Breast epithelium (tissue), 4 donors: ENCODE measurements around the gene EMX2. TPM values are rescaled to one million over a fixed set of nuclear protein-coding genes. Genes with fewer than 3 reads are reported as not detected.

Experiments used
- DNase-seq, 2 donors: peaks; one replicate each; pipeline ENCODE4 v3.0.0-alpha.2; 2019; ENCODE audit warnings: low spot score in 2 of 2
- H3K27ac ChIP-seq, 2 donors: fragments of 200-600 bp; sonication (generic) in 1 of 2; one replicate each; pipeline ENCODE4 v1.5.1; 2016 to 2019; ENCODE audit warnings: mild to moderate bottlenecking in 1 of 2
- H3K27me3 ChIP-seq, 2 donors: fragments of 200-600 bp; sonication (generic) in 1 of 2; one replicate each; pipeline versions ENCODE4 v1.5.1 to v1.6.0; 2017 to 2019; ENCODE audit warnings: control low read depth in 1 of 2, mild to moderate bottlenecking in 1 of 2
- H3K36me3 ChIP-seq: fragments of 200-600 bp; one replicate; pipeline ENCODE4 v1.5.1; 2019
- H3K4me1 ChIP-seq, 2 donors: fragments of 200-600 bp; sonication (generic); one replicate each; pipeline ENCODE4 v1.5.1; 2016 to 2019; ENCODE audit warnings: control low read depth in 1 of 2
- H3K4me3 ChIP-seq, 3 donors: fragments of 200-600 bp; sonication (generic); 1 replicate in 2 of 3; 2 replicates in 1 of 3; pipeline ENCODE4 v1.5.1; 2016 to 2019; ENCODE audit warnings: mild to moderate bottlenecking in 3 of 3, moderate library complexity in 2 of 3
- H3K9me3 ChIP-seq, 2 donors: fragments of 200-600 bp; sonication (generic) in 1 of 2; one replicate each; pipeline ENCODE4 v1.5.1; 2016 to 2019; ENCODE audit warnings: control low read depth in 1 of 2
- POLR2A ChIP-seq: fragments of 450-650 bp; IDR thresholded peaks from one replicate; pipeline ENCODE4 v1.6.1; 2016; ENCODE audit warnings: antibody characterized with exemption, mild to moderate bottlenecking, moderate library complexity
- POLR2AphosphoS5 ChIP-seq, 3 donors: sonication (generic); formaldehyde crosslinking; IDR thresholded peaks; one replicate each; pipeline ENCODE4 v1.6.1; 2017; ENCODE audit warnings: antibody characterized with exemption in 3 of 3
- intact Hi-C: fragments of 100-400 bp; cut with DNase I; formaldehyde crosslinking; loops from one replicate; pipeline ENCODE4 v1.15.1; 2023; ENCODE audit warnings: low total_unique reads
- total RNA-seq, 3 donors: library from RNA; depleted of rRNA; stranded (reverse); fragments of >200 nt; gene quantifications; one replicate each; pipeline ENCODE4 v1.1.0, GENCODE V29; 2016
- TF ChIP-seq, protein P1 (sequence below), 3 donors: fragments of 450-650 bp; IDR thresholded peaks; one replicate each; pipeline ENCODE4 v1.5.1; 2016 to 2017; ENCODE audit warnings: antibody characterized with exemption in 3 of 3, mild to moderate bottlenecking in 3 of 3, moderate library complexity in 3 of 3

EMX2 gene
- total RNA-seq, 3 donors from 2014 or later: 0.29 to 7.8 (median 0.98) TPM

DNA sequence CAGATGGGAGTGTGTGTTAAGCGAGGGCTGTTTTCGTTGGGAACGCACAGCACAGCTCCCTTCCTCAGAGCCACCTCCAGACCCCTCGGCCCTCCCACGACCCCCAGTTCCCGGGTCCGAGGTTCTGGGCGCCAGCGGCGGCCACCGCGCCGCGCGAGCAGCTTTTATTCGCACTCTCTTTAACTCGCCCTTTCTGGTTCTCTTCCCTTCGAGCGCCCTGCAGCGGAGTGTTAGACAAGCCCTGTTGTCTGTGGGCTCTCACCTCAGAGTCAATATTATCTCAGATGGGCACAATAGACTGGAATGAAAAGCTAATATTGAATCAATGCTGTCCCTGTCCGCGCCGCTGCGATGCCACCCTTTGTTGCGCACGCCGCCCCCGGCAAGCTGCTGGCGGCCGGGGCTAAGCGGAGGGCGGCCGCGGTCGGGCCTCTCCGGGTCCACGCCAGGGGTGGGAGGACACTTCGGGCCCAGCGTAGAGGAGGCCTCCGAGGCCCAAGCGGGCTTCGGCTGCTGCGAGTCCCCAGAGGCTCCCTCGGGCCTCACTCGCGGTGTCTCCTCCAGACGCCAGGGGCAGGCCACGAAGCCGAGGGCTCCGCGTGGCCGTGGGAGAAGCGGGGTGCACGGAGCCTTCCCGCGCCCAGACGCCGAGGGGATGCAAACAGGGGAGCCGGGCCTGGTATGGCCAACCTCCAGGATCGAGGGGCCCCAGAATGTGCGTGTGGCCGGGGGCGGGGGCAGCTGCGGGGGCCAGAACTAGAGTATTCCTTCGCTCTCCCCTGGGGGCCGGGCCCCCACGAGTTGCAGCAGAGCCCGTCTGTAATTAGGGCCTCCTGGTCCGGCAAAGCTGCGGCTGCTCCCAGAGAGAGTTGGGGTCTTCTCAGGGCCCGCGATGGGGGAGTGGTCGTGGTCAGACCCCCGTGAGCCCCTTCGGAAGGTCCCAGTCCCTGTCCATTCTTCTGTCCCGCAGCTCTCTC is 7.9 kb upstream of the EMX2 start:
- no peak for TF ChIP-seq POLR2A
- TF ChIP-seq POLR2AphosphoS5 (IDR thresholded peaks at IDR 0.05): no peak
- TF ChIP-seq, protein P1, sequence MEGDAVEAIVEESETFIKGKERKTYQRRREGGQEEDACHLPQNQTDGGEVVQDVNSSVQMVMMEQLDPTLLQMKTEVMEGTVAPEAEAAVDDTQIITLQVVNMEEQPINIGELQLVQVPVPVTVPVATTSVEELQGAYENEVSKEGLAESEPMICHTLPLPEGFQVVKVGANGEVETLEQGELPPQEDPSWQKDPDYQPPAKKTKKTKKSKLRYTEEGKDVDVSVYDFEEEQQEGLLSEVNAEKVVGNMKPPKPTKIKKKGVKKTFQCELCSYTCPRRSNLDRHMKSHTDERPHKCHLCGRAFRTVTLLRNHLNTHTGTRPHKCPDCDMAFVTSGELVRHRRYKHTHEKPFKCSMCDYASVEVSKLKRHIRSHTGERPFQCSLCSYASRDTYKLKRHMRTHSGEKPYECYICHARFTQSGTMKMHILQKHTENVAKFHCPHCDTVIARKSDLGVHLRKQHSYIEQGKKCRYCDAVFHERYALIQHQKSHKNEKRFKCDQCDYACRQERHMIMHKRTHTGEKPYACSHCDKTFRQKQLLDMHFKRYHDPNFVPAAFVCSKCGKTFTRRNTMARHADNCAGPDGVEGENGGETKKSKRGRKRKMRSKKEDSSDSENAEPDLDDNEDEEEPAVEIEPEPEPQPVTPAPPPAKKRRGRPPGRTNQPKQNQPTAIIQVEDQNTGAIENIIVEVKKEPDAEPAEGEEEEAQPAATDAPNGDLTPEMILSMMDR (IDR thresholded peaks at IDR 0.05): no peak
- Histone ChIP-seq H3K4me3 (peak overlapping the region; percentile 40 to 71 (median 42)), H3K4me1 (peaks cover 4 to 15% of the 10 kb centered on the region in 2 donors), H3K27ac (no peak overlapping the region), H3K9me3 (no peaks in the 10 kb centered on the region), H3K36me3 (no peaks in the 10 kb centered on the region), H3K27me3 (peaks cover 4 to 96% of the 10 kb centered on the region in 2 donors)
- intact Hi-C loops: loop anchor here (5.0 kb wide), 1 partner anchor 1293 kb away; no protein-coding TSS in a partner anchor
- DNase-seq: no peak

DNA sequence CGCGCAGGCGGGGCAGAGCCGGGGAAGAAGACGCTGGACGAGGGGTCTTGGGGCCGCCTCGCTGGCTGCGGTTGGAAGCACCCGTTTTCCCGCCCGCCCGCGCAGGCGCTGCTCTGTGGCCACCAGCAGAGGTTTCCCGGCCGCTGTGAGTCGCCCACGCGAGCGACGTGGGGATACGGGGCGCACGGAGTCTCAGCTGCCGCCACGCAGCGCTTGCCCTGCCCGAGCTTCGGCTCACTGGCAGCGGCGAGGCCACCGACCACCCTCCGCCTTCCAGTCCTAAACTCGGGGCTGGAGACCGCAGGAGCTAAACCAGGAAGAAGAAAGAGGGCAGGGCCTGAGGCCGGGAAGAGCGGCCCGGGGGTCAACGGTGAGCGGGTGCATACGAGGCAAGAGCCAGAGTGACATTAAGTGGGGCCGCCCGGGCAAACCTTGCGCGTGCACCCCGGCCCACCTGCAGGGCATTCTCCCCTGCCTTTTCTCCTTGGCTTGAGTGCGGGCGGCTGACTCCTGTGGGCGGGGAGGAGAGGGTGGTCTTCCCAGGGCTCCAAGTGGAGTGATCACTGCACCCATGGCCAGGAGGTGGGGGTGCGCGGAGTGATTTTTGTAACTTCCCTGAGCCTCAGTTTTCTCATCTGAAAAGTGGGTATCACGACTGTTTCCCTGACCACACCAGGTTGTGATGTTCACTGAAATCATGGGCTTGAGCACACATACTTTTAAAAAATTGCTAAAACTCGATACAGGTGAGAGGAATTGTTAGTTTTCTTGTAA is 7.1 kb upstream of the EMX2 start:
- no peak for DNase-seq
- intact Hi-C loops: loop anchor here (5.0 kb wide), 1 partner anchor 1292 kb away; no protein-coding TSS in a partner anchor

DNA sequence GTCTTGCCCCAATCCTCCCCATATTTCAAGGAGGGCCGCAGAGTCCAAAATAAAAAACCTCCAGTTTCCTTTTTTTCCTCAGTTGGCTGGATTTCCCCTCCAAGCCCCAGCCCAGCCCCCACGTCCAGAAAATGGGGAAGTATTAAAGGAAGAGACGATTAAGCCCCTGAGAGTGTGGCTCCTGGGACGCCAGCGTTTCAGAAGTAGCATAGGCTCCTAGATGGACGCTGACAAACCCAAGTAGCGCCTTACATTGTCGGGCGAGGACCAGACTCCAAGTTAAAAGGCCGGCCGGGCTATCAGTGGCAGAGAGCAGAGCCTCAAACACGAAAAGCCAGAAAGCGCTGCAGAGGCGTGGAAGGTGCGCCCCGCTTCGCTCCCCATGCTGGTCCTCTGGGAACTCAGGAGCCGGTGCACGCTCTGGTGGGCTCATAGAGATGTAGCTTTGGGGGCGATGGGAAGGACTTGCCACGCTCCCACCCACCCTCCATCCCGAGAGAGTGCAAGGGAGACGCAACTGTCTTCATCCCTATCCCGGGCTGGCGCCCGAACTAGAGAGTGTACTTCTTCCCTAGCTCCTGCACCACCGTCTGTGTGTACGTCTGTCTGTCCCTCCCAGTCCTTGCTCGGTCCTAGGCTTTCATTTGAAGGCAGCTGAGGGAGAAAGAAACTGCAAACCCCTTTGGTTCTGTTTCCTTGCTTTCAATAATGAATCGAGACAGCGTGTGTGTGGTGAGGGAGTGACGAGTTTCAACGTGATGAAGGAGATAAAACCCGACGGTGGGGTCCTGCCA is 6.3 kb upstream of the EMX2 start:
- Histone ChIP-seq H3K27me3 (peaks cover 4 to 99% of the 10 kb centered on the region in 2 donors), H3K4me3 (no peak overlapping the region), H3K4me1 (peaks cover 4 to 15% of the 10 kb centered on the region in 2 donors), H3K36me3 (no peaks in the 10 kb centered on the region), H3K9me3 (no peaks in the 10 kb centered on the region), H3K27ac (no peak overlapping the region)
- no peak for DNase-seq
- intact Hi-C loops: loop anchor here (5.0 kb wide), 1 partner anchor 1291 kb away; no protein-coding TSS in a partner anchor
- TF ChIP-seq POLR2A: no peak

More for the DNA sequence above, 7.1 kb upstream of the EMX2 start:
- no peak for TF ChIP-seq POLR2A
- TF ChIP-seq, protein P1 (IDR thresholded peaks at IDR 0.05): no peak
- no peak for TF ChIP-seq POLR2AphosphoS5 (IDR thresholded peaks at IDR 0.05)
- Histone ChIP-seq H3K27ac (no peak overlapping the region), H3K4me3 (peak overlapping the region; percentile 40 to 71 (median 42)), H3K27me3 (peaks cover 4 to 98% of the 10 kb centered on the region in 2 donors), H3K9me3 (no peaks in the 10 kb centered on the region), H3K36me3 (no peaks in the 10 kb centered on the region), H3K4me1 (peaks cover 4 to 15% of the 10 kb centered on the region in 2 donors)

DNA sequence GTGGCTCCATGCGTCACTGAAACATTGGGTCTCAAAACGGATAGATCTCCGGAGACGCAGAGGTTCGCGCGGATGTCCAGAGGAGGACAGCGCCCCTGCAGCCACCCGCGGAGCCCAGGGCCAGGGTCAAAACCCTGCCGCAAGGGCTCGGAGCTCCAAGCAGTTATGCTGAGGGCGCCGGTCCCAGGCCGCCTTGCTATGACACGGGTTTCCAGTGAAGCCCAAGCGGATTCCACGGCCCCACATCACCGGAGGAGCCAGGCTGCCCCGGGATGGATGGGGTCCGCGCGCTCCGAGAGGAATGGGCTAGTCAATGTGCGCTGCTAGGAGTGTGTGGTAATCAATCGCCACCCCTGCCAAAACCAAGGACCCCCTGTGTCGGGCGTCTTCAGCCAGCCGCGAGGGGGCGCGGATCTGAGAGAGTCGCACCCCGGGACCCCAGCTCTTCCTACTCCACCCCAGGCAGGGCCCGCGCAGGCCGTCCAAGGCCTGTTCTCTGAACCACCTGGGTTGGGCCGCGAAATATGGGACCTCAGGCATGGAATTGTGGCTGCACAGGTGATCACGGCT is 5.6 kb upstream of the EMX2 start:
- Histone ChIP-seq H3K9me3 (no peaks in the 10 kb centered on the region), H3K27me3 (peaks cover 4 to 98% of the 10 kb centered on the region in 2 donors), H3K36me3 (no peaks in the 10 kb centered on the region), H3K4me3 (peak overlapping the region in 1 of 3 donors; percentile 4), H3K4me1 (peaks cover 4 to 15% of the 10 kb centered on the region in 2 donors), H3K27ac (no peak overlapping the region)
- TF ChIP-seq, protein P1 (IDR thresholded peaks at IDR 0.05): no peak
- TF ChIP-seq POLR2A (no peak), POLR2AphosphoS5 (IDR thresholded peaks at IDR 0.05) (no peak)
- no peak for DNase-seq
- intact Hi-C loops: loop anchor here (5.0 kb wide), 1 partner anchor 1290 kb away; no protein-coding TSS in a partner anchor
